ENCODE measurements around the gene GNG11. TPM values are rescaled to one million over a fixed set of nuclear protein-coding genes. Genes with fewer than 3 reads are reported as not detected.

The GNG11 gene
- total and polyA plus RNA-seq, 10 of the 15 experiments (the other 5 are each of a cell fraction or from before 2014, with no cell fraction given): 0.15 to 2.4 (median 0.84) TPM

- Histone ChIP-seq H3K4me3 (no peak overlapping the region), H3K36me3 (ENCODE audit: control insufficient read depth in 2 of 2, insufficient read depth in 2 of 2, low read length in 1 of 2) (no peaks in the 10 kb centered on the region), H3K9me3 (replicated peaks; ENCODE audit: control insufficient read depth, insufficient read depth, low read length) (no peaks in the 10 kb centered on the region), H3K27me3 (replicated peaks in 1 of 2; ENCODE audit: control insufficient read depth in 2 of 2, insufficient read depth in 2 of 2, low read length in 1 of 2) (no peaks in the 10 kb centered on the region), H3K9ac (ENCODE audit: control insufficient read depth, insufficient read depth, low read length) (no peak overlapping the region), H3K4me2 (ENCODE audit: control insufficient read depth, insufficient read depth) (no peak overlapping the region), H3K27ac (ENCODE audit: control insufficient read depth, insufficient read depth) (no peak overlapping the region), H3K4me1 (ENCODE audit: control insufficient read depth, insufficient read depth, low read length) (no peaks in the 10 kb centered on the region), H2AFZ (ENCODE audit: control insufficient read depth, low read depth, low read length) (no peak overlapping the region), H4K20me1 (ENCODE audit: control insufficient read depth, insufficient read depth) (no peaks in the 10 kb centered on the region), H3K79me2 (ENCODE audit: control insufficient read depth, insufficient read depth, low read length) (no peaks in the 10 kb centered on the region)
- no peak for DNase-seq (ENCODE audit: low read depth, low spot score)
- ATAC-seq: no peak
- SMC1A ChIA-PET (ENCODE audit: uncharacterized antibody, unreplicated experiment): no interaction called here
- RAD21 ChIA-PET (ENCODE audit: unreplicated experiment): no interaction called here
- no TSS peak for BruUV-seq (replicated peaks)
- CTCF ChIA-PET: interaction anchor here (1.2 to 1.5 kb wide), 2 partner anchors 16 to 118 kb away, joined by 3 read pairs; no protein-coding TSS in a partner anchor
- FAIRE-seq: no peak
- TF ChIP-seq EZH2 (IDR thresholded peaks at IDR 0.05; ENCODE audit: borderline replicate concordance, control insufficient read depth, low read depth, low read length) (no peak), POLR2AphosphoS5 (IDR thresholded peaks at IDR 0.05; ENCODE audit: low read length) (no peak), MTA2 (IDR thresholded peaks at IDR 0.05; ENCODE audit: low read depth) (no peak), RELA (IDR thresholded peaks at IDR 0.05; ENCODE audit: borderline replicate concordance, partially characterized antibody) (no peak), E2F8 (IDR thresholded peaks at IDR 0.05; ENCODE audit: low read depth, partially characterized antibody) (no peak), PML (IDR thresholded peaks at IDR 0.05; ENCODE audit: low read length) (no peak), EP300 (IDR thresholded peaks at IDR 0.05; ENCODE audit: borderline replicate concordance in 1 of 2, control insufficient read depth in 1 of 2, low read depth in 2 of 2, low read length in 2 of 2) (no peak), DPF2 (IDR thresholded peaks at IDR 0.05) (no peak), RELB (IDR thresholded peaks at IDR 0.05; ENCODE audit: low read depth) (no peak), RAD21 (IDR thresholded peaks at IDR 0.05; ENCODE audit: insufficient read depth, low read depth, low read length) (no peak), ZZZ3 (IDR thresholded peaks at IDR 0.05; ENCODE audit: control insufficient read depth, insufficient read length, low read depth) (no peak), IRF5 (IDR thresholded peaks at IDR 0.05; ENCODE audit: borderline replicate concordance) (no peak), YY1 (IDR thresholded peaks at IDR 0.05; ENCODE audit: low read depth, low read length) (no peak), NRF1 (conservative IDR thresholded peaks at IDR 0.05; ENCODE audit: low read depth, low read length) (no peak), SMARCA5 (IDR thresholded peaks at IDR 0.05) (no peak)
- POLR2A ChIA-PET: no interaction called here
- in situ Hi-C loops (cut with MboI) (no loop called here), intact Hi-C loops (cut with micrococcal nuclease; ENCODE audit: unreplicated experiment) (no loop called here)
- 64% methylated on average over 2 of the region's 2 CpGs for WGBS (ENCODE audit: insufficient coverage, insufficient replicate concordance, low lambda C conversion rate, missing lambda C conversion rate)
These were observed 47.5 kb downstream of the GNG11 start for GRCh38 chr7:93968911-93969620.

All from GM12878 (cell line).